Uterine smooth muscle cell (primary cell): ENCODE data around the gene GUK1. TPM values are rescaled to one million over a fixed set of nuclear protein-coding genes. Genes with fewer than 3 reads are reported as not detected.

Experiments
- total RNA-seq: library from RNA; depleted of rRNA; stranded (reverse); fragments of >200 nt; gene quantifications from 2 replicates; pipeline ENCODE4 v1.2.3, GENCODE V29; 2014

Gene GUK1
- 456 and 472 TPM in 2 replicates for total RNA-seq

GRCh38 chr1:228139931-228140723, at the start of gene GUK1:
GUK1 (plus strand) TSS chr1:228140279; CDS start chr1:228140303, 24 bp downstream.

GRCh38 chr1:228102791-228103620, 37.1 kb upstream of the GUK1 start, which contains the start of gene C1orf35:
C1orf35 (minus strand) TSS chr1:228103325; CDS start chr1:228103227, 98 bp downstream.

GRCh38 chr1:228109073-228109961, 30.8 kb upstream of the GUK1 start, which contains the start of gene MRPL55:
MRPL55 (minus strand) TSS chr1:228109299; CDS start chr1:228108260, 1,039 bp downstream.

GRCh38 chr1:228149406-228150119, 9.5 kb downstream of the GUK1 start, which contains the start of gene GJC2:
GJC2 (plus strand) TSS chr1:228149930; CDS start chr1:228157759, 7,829 bp downstream.

GRCh38 chr1:228165372-228166169, 25.5 kb downstream of the GUK1 start, which contains the start of gene IBA57:
IBA57 (plus strand) TSS chr1:228165804; CDS start chr1:228165817, 13 bp downstream.

Other genes with a start within 250 kb of the GUK1 start
- 0.62 and 0.77 TPM in 2 replicates for gene WNT9A, start 192.3 kb upstream of the GUK1 start, total RNA-seq
- gene WNT3A, start 133.3 kb upstream of the GUK1 start, total RNA-seq, result not detected in 2 replicates
- 257 and 351 TPM in 2 replicates for gene ARF1, start 57.6 kb upstream of the GUK1 start, total RNA-seq
- gene C1orf35, start 37.0 kb upstream of the GUK1 start, total RNA-seq, result 9.2 and 14.3 TPM in 2 replicates
- gene MRPL55, start 31.0 kb upstream of the GUK1 start, total RNA-seq, result 64.3 and 76.0 TPM in 2 replicates
- 7.4 and 9.7 TPM in 2 replicates for gene GJC2, start 9.7 kb downstream of the GUK1 start, total RNA-seq
- 4.9 and 7.3 TPM in 2 replicates for gene IBA57, start 25.5 kb downstream of the GUK1 start, total RNA-seq
- gene OBSCN, start 67.8 kb downstream of the GUK1 start, total RNA-seq, result 10.7 and 31.2 TPM in 2 replicates